GM12891 (cell line): ENCODE data around the gene EFNB1.
A peak's percentile ranks its signal among the peaks of the same experiment; 100 is the strongest.

ENCODE experiments used
- DNase-seq: peaks from one replicate; pipeline ENCODE4 v3.0.0; 2011; ENCODE audit warnings: low spot score; ENCODE audit not compliant: insufficient read length
- FAIRE-seq: peaks from 2 replicates; lab custom pipeline; 2011; peaks lifted over from hg19 to GRCh38; lab: Jason Lieb, UNC
- PAX5 ChIP-seq: IDR thresholded peaks from 2 replicates; pipeline ENCODE4 v1.6.1; 2011; ENCODE audit warnings: low read length, moderate library complexity, mild to moderate bottlenecking; ENCODE audit not compliant: insufficient read depth, severe bottlenecking
- POLR2A ChIP-seq: IDR thresholded peaks from 2 replicates; pipeline ENCODE4 v1.6.1; 2011; ENCODE audit warnings: low read depth, low read length, control low read depth
- POLR2AphosphoS5 ChIP-seq: IDR thresholded peaks from 2 replicates; pipeline ENCODE4 v1.6.1; 2011; ENCODE audit warnings: low read depth, low read length, control low read depth
- POU2F2 ChIP-seq: IDR thresholded peaks from 2 replicates; pipeline ENCODE4 v1.6.1; 2011; ENCODE audit warnings: low read depth, mild to moderate bottlenecking, control low read depth, low read length, moderate library complexity
- SPI1 ChIP-seq: IDR thresholded peaks from 2 replicates; pipeline ENCODE4 v1.6.1; 2011; ENCODE audit warnings: low read depth, low read length, control low read depth
- TAF1 ChIP-seq: IDR thresholded peaks from 2 replicates; pipeline ENCODE4 v1.6.1; 2011; ENCODE audit warnings: low read depth, low read length, control low read depth

EFNB1 gene

DNA sequence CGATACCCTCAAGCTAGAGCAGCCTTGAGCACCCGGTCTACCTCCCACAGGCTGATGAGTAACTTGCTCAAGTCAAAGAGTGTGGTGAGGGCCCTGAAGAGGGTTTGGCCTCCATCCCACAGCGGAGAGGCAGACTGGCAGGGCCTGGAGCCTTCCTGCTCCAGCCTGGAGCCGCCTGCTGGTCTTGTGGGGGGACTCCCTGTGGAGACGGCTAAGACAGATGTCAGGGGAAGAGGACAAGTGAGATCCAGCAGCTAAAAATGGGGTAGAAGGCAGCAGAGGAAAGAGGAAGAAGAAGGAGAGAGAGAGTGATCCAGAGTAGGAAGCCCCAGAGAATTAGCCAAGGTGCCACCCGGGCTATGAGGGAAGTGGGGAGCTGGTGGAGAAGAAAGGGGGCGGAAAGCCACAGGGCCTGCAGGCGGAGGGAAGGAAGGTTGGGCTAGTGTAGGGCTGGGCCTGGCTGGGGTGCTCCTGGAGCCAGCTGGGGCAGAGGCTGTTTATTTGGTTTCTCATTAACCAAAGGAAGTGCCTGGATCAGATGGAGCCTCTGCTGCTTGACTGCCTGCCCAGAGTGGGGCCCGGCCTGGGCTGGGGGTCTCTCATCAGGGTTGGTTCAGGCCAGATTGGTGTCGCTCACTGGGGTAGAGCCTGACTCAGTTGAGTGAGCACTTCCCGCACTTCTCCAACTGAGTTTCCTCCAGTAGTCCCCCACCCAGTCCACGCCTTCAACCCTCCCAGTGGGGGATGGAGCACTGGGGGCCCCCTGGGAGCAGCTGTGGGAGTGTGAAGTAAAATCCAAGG is 14.2 kb downstream of the EFNB1 start:
- DNase-seq = no peak
- no peak for TF ChIP-seq POLR2A
- no peak for TF ChIP-seq SPI1
- TF ChIP-seq POU2F2 = no peak
- TF ChIP-seq TAF1 = no peak
- TF ChIP-seq POLR2AphosphoS5 = no peak
- no peak for TF ChIP-seq PAX5
- no peak for FAIRE-seq

DNA sequence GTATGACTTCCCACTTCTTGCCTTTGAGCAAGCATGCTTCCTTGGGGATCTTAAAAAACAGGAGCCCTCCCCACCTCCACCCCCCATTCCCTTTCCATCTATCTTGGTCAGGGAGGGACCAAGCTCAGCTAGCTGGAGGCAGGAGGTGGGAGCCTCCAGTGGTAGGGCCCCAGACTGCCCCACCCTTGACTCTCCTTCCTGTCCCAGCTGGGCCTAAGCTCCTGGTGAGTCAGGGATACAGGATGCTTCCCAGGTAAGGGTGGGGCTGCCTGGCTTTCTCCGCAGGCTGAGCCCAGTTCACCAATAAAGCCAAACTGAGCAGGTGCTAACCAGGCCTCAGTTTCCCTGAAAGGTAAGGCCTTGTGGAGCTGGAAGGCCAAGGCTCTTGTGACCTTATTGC is 15.2 kb downstream of the EFNB1 start:
- FAIRE-seq = no peak
- no peak for DNase-seq
- TF ChIP-seq TAF1 (no peak), POLR2AphosphoS5 (no peak), POLR2A (no peak)

DNA sequence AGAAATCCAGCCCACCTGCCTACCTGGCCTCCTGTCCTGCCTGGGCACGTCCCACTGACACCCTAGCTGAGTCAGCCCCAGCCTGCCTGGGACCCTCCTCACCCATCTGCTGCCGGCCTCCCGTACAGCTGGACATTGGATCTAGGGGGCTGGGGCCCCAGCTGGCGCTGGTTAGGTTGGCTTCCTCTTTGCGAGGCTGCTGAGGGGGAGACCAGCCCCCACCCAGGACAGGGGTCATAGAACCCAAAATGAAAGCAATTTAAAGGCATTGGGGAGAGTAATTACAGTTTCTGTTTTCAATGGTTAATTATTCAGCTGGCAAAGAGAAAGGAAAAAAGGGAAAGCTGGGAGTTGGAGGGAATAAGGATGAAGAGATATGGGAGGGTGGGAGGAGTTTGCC is 15.8 kb downstream of the EFNB1 start:
- no peak for TF ChIP-seq TAF1
- no peak for TF ChIP-seq PAX5
- TF ChIP-seq POLR2AphosphoS5 = no peak
- no peak for TF ChIP-seq SPI1
- TF ChIP-seq POU2F2 = no peak
- TF ChIP-seq POLR2A = no peak
- DNase-seq (no peak), FAIRE-seq (no peak)

DNA sequence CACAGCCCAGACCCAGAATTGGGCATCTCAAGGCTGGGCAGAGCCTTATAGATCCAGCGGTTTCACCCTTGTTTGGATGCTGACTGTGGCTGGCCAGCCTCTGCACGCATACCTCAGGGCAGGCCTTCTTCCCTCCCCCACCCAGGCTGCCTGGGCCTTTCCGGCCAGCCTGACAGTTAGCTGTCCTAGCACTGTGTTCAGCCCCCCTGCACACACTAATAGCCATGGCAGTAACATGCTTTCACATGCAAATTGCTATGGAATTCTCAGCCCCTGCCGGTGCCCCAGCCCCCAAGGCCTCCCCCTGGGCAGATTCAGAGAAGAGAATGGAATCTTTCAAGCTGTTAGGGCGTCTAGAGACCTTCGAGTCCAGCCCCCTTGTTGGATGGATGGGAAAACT is 17.7 kb downstream of the EFNB1 start:
- DNase-seq (no peak), FAIRE-seq (no peak)
- no peak for TF ChIP-seq PAX5
- no peak for TF ChIP-seq SPI1
- TF ChIP-seq POU2F2 = no peak
- TF ChIP-seq POLR2AphosphoS5 = no peak
- no peak for TF ChIP-seq TAF1
- TF ChIP-seq POLR2A = no peak

DNA sequence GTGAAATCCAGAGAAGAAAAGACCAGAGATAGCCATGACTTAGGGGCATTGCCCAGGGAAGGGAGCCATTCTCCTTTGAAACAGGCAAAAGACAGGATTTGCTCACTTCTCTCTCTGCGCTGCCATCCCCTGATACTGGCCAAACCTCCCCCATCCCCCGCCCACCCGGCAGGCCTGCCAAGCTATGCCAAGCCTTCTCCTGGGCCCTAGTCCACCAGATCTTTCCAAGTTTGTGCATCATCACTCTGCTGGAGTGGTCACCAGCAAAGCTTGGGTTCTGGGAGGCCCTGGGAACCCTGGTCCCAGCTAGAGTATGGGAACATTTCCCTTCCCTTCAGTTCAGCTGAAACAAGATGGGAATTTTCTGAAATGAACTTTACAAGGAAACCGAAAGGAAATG is 18.4 kb downstream of the EFNB1 start:
- no peak for DNase-seq
- no peak for TF ChIP-seq POU2F2
- no peak for TF ChIP-seq POLR2AphosphoS5
- TF ChIP-seq SPI1 = no peak
- no peak for TF ChIP-seq TAF1
- TF ChIP-seq PAX5 = no peak
- no peak for TF ChIP-seq POLR2A
- no peak for FAIRE-seq

DNA sequence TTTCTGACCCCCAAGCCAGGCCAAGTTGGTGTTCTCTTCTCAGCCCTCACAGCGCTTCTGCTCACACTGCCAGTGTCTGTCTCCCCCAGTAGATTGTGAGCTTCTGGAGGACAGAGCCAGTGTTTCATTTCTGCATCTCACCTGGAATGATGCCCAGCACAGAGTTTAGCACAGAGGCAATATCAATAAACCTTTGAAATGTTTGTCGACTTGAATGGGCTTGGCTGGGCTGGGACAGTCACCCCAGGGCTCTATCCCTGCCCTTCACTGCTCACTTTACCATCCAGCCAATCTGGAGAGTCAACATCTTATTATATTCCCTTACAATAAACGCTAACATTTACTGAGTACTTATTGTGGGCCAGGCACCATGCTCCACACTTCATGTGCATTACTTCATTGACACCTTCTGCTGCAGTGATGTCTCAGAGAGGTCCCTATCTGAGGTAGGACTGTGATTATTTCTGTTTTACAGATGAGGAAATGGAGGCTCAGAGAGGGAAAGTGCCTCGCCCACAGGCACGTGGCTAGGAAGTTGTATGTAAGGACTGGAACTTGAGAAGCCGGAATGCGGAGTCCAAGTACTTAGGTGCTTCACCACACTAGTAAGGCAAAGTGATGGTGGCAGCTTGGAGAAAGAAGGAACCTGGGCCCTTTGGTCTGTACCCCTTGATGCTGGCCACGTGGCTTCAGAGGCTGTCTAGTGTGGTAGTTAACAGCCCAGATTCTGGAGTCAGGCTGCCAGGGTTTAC is 19.5 kb downstream of the EFNB1 start:
- no peak for DNase-seq
- TF ChIP-seq PAX5 (no peak), SPI1 (no peak), POU2F2 (no peak), TAF1 (no peak), POLR2AphosphoS5 (no peak), POLR2A (no peak)
- FAIRE-seq = no peak

DNA sequence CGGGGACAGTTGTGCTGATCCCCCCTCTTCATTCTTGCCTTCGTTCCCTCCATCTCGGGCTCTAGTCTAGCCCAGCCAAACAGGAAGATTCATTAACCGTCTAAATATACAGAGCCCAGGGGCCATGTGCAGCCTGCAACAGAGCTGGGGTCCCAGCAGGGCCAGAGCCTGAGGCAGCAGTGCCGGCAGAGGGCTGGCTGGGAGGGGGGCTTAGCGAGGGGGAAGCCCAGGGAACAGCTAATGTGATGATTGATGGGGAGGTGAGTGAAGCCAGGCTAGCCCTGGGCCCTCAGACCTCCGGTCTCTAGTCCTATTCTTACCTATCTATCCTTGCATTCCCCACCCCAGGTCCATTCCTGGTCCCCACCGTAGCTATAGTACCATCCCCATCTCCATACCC is 22.3 kb downstream of the EFNB1 start:
- DNase-seq = no peak
- no peak for FAIRE-seq
- no peak for TF ChIP-seq POLR2AphosphoS5
- TF ChIP-seq POLR2A = no peak
- no peak for TF ChIP-seq TAF1

DNA sequence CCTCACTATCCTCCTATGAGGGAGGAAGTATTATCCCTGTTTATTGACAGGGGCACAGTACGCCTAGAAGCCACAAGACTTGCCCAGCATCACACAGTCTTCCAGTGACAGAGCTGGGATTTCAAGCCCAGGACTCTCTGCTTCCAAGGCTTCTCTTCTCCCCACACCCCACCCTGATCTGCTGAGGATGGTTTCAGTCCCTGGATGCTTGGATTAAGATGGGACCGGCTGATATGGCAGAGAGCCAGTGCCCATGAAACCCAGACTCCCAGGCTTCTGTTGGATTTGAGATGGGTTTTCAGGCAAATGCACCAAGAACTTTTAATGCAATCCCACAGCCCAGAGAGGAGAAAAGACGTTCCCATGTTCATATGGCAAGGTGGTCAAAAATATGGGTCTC is 23.2 kb downstream of the EFNB1 start:
- FAIRE-seq = no peak
- TF ChIP-seq POLR2A (no peak), TAF1 (no peak), POLR2AphosphoS5 (no peak), PAX5 (no peak), POU2F2 (no peak), SPI1 (no peak)
- DNase-seq = no peak

DNA sequence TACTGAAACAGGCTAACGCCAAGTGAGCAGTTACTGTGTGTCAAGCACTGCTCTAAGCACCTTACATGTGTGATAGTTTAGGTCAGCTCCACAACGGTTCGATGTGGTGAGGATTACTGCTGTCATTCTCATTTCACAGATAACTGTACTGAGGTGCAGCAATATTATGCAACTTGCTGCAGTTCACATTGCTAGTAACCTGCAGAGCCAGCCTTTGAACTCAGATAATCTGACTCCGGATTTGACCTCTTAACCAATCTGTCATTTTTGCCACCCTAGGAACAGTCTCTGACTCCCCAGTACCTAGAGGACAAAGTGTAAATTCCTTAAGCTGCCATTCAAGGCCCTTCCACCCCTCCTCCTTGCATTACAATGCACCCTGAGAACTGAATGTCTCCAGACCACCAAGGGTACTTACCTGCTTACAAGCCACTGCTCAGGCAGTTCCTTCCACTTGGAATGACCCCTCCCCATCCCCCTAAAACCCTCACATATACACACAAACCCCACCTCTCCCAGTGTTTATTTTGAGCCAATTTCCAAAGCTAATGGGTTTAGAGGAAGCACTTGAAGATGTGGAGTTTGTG is 24.9 kb downstream of the EFNB1 start:
- TF ChIP-seq PAX5 (no peak), SPI1 (no peak), TAF1 (no peak), POLR2A (no peak), POLR2AphosphoS5 (no peak), POU2F2 (no peak)
- no peak for DNase-seq
- no peak for FAIRE-seq

DNA sequence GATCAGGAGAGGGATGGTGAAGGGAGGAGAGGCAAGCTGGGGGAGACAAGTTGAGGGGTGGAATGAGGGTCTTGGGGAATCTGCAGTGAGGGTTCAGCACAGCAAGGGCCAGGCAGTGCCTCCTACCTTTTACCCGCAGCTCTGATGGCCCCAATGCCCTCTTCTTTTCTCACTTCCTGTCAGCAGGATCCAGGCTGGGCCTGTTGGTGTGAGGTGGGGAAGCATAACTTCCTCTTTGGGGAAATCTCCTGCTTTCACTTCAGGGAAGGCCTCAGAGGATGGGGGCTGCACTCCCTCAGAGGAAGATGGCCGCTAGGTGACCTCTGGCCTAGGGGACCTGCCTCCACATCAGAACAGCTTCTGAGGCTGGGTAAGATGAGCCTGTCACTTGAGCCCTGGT is 36.5 kb downstream of the EFNB1 start:
- DNase-seq = no peak
- TF ChIP-seq SPI1 (peak; percentile 13; the same call in 1 of the 2 replicates), POU2F2 (no peak)
- FAIRE-seq = peak; percentile 23
